Measurements from ENCODE around the gene TMEM132D. TPM values are rescaled to one million over a fixed set of nuclear protein-coding genes. Genes with fewer than 3 reads are reported as not detected.

The TMEM132D gene
- total RNA-seq, 1 experiment from 2014 or later, result 1.4 TPM

DNA sequence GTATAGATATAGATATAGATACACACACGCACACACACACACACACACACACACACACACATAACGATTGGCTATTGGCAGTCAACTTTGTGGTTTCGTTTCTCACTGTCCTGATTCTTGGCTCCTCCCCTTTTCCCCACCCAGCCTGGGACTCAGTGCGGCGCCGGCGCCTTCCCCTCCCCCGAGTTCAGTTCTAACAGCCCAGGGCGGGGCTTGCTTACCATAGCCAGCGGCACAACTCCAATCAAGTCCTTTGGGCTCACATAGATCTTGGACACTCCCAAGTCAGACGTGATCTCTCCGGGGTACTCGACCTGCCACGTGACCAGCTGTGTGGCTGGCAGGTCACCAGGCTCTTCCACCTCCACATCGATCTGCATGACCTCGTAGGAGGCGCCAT lies 566.4 kb downstream of the TMEM132D start (continued):
- no peak for TF ChIP-seq NR3C1 (CRISPR knock-in tag; conservative IDR thresholded peaks at IDR 0.05; ENCODE audit: low read depth)

DNA sequence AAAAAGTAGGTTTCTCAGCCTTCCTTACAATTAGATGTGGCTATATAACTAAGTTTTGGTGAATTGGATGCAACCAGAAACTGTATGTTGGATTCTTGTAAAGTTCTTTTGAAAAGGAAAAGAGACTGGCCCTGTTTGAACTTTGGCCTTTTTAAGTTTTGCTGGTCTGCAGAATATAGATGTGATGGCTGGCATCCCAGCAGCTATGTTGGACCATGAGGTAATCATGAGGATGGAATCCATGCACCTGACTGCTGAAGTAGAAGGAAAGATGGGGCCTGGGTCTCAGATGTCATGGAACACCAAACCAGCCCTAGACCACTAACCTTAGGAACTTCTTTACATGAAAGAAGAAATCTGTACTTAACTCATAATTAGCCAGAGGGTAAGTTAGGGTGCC lies 568.1 kb downstream of the TMEM132D start:
- ATAC-seq, result no peak
- Mint-ChIP-seq H3K27ac (no peak overlapping the region), H3K27me3 (ENCODE audit: low read depth) (peaks cover 12% of the 10 kb centered on the region), H3K9me3 (peaks cover 73% of the 10 kb centered on the region), H3K4me1 (no peaks in the 10 kb centered on the region), H3K36me3 (peaks cover 63% of the 10 kb centered on the region), H3K4me3 (no peak overlapping the region)
- TF ChIP-seq TEAD1 (CRISPR knock-in tag; IDR thresholded peaks at IDR 0.05) (no peak), GABPB1 (CRISPR knock-in tag; IDR thresholded peaks at IDR 0.05) (no peak), TEAD4 (CRISPR knock-in tag; IDR thresholded peaks at IDR 0.05) (no peak)
- TF ChIP-seq, protein P1, sequence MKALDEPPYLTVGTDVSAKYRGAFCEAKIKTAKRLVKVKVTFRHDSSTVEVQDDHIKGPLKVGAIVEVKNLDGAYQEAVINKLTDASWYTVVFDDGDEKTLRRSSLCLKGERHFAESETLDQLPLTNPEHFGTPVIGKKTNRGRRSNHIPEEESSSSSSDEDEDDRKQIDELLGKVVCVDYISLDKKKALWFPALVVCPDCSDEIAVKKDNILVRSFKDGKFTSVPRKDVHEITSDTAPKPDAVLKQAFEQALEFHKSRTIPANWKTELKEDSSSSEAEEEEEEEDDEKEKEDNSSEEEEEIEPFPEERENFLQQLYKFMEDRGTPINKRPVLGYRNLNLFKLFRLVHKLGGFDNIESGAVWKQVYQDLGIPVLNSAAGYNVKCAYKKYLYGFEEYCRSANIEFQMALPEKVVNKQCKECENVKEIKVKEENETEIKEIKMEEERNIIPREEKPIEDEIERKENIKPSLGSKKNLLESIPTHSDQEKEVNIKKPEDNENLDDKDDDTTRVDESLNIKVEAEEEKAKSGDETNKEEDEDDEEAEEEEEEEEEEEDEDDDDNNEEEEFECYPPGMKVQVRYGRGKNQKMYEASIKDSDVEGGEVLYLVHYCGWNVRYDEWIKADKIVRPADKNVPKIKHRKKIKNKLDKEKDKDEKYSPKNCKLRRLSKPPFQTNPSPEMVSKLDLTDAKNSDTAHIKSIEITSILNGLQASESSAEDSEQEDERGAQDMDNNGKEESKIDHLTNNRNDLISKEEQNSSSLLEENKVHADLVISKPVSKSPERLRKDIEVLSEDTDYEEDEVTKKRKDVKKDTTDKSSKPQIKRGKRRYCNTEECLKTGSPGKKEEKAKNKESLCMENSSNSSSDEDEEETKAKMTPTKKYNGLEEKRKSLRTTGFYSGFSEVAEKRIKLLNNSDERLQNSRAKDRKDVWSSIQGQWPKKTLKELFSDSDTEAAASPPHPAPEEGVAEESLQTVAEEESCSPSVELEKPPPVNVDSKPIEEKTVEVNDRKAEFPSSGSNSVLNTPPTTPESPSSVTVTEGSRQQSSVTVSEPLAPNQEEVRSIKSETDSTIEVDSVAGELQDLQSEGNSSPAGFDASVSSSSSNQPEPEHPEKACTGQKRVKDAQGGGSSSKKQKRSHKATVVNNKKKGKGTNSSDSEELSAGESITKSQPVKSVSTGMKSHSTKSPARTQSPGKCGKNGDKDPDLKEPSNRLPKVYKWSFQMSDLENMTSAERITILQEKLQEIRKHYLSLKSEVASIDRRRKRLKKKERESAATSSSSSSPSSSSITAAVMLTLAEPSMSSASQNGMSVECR (CRISPR knock-in tag; IDR thresholded peaks at IDR 0.05; ENCODE audit: borderline replicate concordance), result no peak
- POLR2A ChIA-PET, result no interaction called here
- CTCF ChIA-PET, result no interaction called here
- no peak for DNase-seq (ENCODE audit: low spot score)

DNA sequence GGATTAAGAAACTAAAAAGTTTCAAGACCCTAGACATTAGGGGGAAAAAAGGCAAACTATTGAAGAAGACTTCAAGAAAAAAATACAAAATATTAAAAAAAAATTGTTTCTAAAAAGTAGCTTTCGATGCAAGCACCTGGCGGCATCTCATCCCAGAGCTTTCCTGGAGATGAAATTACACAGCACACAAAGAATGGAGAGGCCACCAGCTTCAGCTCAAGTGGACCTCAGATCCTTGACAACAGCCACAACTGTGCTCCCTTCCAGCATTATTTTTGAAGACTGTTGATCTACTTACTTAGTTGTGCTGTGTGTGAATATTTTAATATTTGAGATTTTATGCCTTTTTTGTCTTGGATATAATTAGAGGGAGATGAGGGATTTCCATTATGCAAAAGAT lies 571.5 kb downstream of the TMEM132D start:
- no peak overlapping the region for H3K4me3 Mint-ChIP-seq
- no peaks in the 10 kb centered on the region for H3K4me1 Mint-ChIP-seq
- CTCF ChIA-PET, result no interaction called here
- H3K27me3 Mint-ChIP-seq (ENCODE audit: low read depth), result peaks cover 16% of the 10 kb centered on the region
- TF ChIP-seq, protein P2, sequence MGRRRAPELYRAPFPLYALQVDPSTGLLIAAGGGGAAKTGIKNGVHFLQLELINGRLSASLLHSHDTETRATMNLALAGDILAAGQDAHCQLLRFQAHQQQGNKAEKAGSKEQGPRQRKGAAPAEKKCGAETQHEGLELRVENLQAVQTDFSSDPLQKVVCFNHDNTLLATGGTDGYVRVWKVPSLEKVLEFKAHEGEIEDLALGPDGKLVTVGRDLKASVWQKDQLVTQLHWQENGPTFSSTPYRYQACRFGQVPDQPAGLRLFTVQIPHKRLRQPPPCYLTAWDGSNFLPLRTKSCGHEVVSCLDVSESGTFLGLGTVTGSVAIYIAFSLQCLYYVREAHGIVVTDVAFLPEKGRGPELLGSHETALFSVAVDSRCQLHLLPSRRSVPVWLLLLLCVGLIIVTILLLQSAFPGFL (CRISPR knock-in tag; IDR thresholded peaks at IDR 0.05; ENCODE audit: borderline replicate concordance), result no peak
- TF ChIP-seq FOXP1 (CRISPR knock-in tag; IDR thresholded peaks at IDR 0.05; ENCODE audit: borderline replicate concordance), result no peak
- no peak for TF ChIP-seq MXD4 (CRISPR knock-in tag; IDR thresholded peaks at IDR 0.05; ENCODE audit: borderline replicate concordance)
- DNase-seq (ENCODE audit: low spot score), result no peak
- no peak for ATAC-seq
- peaks cover 77% of the 10 kb centered on the region for H3K9me3 Mint-ChIP-seq
- peaks cover 72% of the 10 kb centered on the region for H3K36me3 Mint-ChIP-seq
- no peak overlapping the region for H3K27ac Mint-ChIP-seq
- POLR2A ChIA-PET, result no interaction called here

DNA sequence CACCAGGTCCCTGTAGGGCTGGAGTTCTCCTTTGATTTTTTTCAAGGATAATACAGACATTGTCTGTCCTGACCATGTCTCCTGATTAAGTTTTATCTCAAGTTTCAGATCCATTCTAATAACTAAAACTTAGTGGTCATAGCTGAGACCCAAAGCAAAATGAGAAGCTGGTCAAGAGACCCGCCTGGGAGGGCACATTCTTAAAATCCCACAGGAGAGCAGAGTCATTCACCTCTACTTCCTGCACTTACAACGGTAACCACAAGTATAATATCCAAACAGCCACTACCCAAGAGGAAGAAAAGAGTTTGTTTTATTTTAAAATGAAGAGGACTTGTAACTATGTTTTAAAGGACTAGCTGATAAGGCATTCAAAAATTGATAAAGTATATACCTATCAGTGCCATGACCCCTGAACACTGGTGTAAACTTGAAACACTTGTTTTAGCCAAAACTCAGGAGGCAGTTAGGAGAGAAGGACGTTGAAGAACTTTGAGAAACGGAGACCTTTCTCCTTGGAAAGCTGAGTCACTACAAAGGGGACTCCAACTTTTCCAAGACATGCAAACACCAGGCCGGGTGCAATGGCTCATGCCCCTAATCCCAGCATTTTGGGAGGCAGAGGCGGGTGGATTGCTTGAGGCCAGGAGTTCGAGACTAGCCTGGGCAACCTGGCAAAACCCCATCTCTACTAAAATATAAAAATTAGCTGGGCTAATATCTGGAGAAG lies 572.3 kb downstream of the TMEM132D start:
- Mint-ChIP-seq H3K4me3 (no peak overlapping the region), H3K36me3 (peaks cover 67% of the 10 kb centered on the region), H3K4me1 (no peaks in the 10 kb centered on the region), H3K27me3 (ENCODE audit: low read depth) (peaks cover 16% of the 10 kb centered on the region), H3K9me3 (peaks cover 74% of the 10 kb centered on the region), H3K27ac (no peak overlapping the region)
- CTCF ChIA-PET, result no interaction called here
- DNase-seq (ENCODE audit: low spot score), result no peak
- ATAC-seq, result no peak
- TF ChIP-seq, protein P3, sequence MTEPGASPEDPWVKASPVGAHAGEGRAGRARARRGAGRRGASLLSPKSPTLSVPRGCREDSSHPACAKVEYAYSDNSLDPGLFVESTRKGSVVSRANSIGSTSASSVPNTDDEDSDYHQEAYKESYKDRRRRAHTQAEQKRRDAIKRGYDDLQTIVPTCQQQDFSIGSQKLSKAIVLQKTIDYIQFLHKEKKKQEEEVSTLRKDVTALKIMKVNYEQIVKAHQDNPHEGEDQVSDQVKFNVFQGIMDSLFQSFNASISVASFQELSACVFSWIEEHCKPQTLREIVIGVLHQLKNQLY (CRISPR knock-in tag; IDR thresholded peaks at IDR 0.05), result no peak
- POLR2A ChIA-PET, result no interaction called here

DNA sequence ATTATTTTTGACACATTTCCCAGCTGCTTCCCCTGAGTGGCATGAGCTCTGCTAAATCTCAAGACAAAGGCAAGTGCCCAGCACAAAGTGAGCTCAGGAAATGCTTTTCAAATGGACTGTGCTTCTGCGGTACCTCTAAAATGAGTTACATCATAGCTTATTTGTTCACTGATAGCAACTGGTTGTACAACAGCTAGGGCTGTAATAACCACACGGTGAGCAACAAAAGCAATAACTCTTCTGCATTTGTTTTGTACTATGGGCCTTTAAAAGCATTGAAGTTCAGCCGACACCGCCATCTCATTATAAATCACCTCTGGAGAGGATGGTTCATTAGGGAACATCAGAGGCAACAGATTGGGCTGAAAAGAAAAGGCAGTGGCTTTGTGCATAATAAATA lies 575.6 kb downstream of the TMEM132D start:
- POLR2A ChIA-PET, result no interaction called here
- Mint-ChIP-seq H3K9me3 (peaks cover 80% of the 10 kb centered on the region), H3K4me1 (no peaks in the 10 kb centered on the region), H3K4me3 (no peak overlapping the region), H3K27ac (no peak overlapping the region), H3K36me3 (peaks cover 74% of the 10 kb centered on the region), H3K27me3 (ENCODE audit: low read depth) (peaks cover 16% of the 10 kb centered on the region)
- no peak for DNase-seq (ENCODE audit: low spot score)
- ATAC-seq, result no peak
- TF ChIP-seq, protein P4, sequence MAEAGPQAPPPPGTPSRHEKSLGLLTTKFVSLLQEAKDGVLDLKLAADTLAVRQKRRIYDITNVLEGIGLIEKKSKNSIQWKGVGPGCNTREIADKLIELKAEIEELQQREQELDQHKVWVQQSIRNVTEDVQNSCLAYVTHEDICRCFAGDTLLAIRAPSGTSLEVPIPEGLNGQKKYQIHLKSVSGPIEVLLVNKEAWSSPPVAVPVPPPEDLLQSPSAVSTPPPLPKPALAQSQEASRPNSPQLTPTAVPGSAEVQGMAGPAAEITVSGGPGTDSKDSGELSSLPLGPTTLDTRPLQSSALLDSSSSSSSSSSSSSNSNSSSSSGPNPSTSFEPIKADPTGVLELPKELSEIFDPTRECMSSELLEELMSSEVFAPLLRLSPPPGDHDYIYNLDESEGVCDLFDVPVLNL (CRISPR knock-in tag; IDR thresholded peaks at IDR 0.05; ENCODE audit: borderline replicate concordance, low read depth), result no peak
- TF ChIP-seq SMAD4 (CRISPR knock-in tag; IDR thresholded peaks at IDR 0.05) (no peak), NR1H2 (CRISPR knock-in tag; IDR thresholded peaks at IDR 0.05) (no peak)
- TF ChIP-seq, protein P5, sequence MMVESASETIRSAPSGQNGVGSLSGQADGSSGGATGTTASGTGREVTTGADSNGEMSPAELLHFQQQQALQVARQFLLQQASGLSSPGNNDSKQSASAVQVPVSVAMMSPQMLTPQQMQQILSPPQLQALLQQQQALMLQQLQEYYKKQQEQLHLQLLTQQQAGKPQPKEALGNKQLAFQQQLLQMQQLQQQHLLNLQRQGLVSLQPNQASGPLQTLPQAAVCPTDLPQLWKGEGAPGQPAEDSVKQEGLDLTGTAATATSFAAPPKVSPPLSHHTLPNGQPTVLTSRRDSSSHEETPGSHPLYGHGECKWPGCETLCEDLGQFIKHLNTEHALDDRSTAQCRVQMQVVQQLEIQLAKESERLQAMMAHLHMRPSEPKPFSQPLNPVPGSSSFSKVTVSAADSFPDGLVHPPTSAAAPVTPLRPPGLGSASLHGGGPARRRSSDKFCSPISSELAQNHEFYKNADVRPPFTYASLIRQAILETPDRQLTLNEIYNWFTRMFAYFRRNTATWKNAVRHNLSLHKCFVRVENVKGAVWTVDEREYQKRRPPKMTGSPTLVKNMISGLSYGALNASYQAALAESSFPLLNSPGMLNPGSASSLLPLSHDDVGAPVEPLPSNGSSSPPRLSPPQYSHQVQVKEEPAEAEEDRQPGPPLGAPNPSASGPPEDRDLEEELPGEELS (CRISPR knock-in tag; IDR thresholded peaks at IDR 0.05), result no peak
- CTCF ChIA-PET, result no interaction called here

Measured in WTC11 (cell line).